HG03280 (cell line): Measurements from ENCODE around the gene TMEM263.

Experiments
- ATAC-seq: cut with Tn5 transposase; IDR thresholded peaks from one replicate; pipeline ENCODE4 v1.9.1; 2021; ENCODE audit warnings: mild to moderate bottlenecking, moderate library complexity; ENCODE audit not compliant: unreplicated experiment

Gene TMEM263

DNA sequence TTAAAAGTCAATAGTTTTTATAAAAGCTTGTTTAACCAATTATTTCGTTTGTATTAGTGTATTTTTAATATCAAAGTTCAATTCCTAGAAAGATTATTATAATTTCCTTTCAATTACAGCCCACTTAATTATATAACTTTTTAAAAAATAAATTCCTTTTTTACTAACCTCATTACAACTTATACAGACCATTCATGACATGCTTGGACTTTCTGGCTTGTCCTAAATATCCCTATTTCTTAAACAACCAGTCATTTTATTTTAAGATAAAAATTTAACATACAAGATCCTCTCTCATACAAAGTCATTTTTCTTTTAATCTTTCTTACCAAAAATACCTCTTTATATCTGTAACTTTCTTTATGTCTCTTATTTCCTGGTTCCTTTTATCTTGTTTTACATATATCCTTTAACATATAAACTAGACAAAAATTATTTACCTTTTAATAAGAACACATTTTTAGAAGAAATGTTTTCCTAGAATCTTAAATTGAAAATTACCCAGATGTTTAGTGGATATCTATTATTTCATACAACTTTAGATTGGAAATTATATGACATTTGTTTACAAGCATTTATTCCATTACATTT, 10.4 kb upstream of the TMEM263 start:
- ATAC-seq, result no peak

DNA sequence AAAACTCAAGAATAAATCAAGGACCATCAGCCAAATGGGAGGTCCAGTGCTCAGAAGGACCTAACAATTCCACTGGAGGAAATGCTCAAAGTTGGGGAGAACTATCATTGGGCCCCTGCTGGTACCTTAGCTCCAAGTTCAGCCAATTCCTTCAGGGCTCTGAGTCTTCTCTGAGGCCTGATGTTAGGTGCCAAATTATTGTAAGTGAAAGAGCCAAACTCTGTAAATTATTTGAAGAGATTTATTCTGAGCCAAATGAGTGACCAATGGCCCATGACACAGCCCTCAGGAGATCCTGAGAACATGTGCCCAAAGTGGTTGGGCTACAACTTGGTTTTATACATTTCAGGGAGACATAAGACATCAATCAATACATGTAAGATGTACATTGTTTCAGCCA, 8.2 kb upstream of the TMEM263 start:
- ATAC-seq, result no peak

DNA sequence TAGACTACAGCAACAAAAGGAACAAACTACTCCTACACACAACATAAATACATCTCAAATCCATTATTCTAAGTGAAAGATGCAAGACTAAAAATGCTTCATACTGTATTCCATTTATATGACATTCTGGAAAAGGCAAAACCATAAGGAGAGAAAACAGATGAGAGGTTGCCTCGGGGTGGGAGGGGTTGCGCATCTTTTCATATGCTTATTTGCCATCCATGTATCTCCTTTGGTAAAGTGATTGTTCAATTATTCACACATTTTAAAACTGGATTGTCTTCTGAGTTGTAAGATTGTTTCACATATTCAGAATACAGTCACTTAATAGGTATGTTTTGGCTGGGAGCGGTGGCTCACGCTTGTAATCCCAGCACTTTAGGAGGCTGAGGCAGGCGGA, 5.1 kb upstream of the TMEM263 start:
- no peak for ATAC-seq

DNA sequence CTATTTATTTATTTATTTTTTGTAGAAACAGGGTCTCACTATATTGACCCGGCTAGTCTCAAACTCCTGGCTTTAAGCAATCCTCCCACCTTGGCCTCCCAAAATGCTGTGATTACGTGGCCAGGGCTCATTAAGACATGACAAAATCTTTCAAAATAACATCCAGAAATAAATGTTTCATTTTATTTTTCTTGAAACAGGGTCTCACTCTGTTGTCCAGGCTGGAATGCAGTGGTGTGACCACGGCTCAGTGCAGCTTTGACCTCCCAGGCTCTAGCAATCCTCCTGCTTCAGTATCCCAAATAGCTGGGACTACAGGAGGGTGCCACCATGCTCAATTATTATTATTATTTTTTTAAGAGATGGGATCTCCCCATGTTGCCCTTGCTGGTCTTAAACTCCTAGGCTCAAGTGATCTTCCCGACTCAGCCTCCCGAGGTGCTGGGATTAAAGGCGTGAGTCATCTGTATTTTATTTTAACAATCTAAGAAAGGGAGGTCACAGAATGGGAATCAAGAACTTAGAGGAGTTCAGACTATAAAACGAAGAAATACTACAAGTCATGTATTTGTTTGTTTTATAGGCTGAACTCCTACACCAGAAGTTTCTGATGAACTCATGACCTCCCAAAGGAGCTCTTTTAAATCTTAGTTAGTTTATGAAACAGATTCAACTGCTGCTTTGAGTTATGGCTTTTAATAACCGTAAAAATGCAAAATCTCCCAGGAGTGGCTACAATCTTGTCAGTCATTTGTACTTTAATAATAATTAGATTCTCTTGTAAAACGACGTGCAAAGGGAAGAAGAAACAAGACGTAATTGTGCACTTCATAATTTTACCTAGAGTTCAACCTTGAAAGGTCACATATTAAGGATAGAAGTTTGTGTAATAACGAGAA, 2.1 kb upstream of the TMEM263 start:
- no peak for ATAC-seq

DNA sequence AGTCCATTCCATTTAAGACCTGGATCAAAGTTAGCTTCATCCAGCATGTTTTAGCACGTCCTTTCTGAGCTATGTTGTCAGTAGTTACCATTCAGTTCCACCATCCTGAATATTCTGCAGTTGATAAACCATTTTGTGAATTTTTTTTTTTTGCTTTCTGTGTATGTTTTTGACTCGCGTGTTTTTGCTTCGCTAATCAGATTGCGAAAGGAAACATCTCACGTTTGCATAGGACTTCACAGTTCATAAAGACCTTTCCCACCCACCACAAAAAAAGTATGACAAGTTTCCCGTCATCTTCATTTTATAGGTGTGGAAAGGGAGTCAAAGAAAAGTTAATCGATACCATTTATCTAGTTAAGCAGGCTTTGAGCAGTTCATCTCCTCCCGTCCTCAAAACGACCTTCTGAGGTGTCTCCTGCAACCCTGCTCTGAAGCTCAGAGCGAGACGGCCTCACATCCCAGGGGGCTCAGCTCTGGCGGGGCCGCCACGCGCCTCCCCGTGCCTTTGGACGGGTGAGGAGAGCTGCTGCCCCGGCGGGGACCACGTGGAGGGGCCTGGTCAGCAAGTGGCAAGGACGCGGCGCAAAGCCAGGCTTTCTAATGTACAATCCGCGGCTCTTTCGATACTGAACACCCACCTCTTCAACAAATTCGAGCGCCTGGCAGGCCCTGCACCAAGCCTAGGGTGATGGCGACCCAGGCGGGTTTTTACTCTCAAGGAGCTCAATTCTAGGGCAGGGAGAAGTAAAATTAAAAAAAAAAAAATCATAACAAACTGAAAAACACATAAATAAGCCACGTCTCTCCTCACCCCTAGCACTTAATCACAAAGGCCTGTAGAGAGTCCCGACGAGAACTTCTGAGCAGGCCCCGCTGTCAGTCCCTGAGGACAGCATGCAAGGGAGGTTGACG, 988 bp upstream of the TMEM263 start:
- ATAC-seq, result peak; percentile 14

DNA sequence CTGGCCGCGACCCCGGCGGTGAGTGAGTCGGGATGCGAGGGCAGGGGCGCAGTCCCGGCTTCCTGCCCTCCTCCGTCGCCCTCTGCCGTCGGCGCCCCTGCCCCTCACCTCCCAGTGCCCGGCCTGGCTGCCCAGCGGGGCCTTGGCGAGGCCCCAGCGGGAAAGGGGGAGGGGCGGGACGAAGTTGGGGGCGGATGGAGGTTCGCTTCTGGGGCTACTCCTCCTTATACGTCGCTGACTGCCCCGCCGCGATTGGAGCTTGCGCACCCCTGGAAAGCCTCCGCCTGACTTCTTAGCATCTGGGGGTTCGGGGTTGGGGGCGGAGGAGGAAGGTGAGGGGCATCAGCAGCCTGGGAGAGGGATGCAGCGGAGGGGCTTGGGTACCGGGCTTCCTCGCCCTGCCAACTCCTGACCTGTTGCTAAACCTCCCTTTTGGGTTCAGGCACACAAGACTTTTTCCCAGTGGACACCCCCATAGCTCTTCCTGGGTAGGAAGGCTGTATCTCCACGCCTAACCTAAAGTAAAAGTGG, 406 bp downstream of the TMEM263 start:
- ATAC-seq, result peak; percentile 30

DNA sequence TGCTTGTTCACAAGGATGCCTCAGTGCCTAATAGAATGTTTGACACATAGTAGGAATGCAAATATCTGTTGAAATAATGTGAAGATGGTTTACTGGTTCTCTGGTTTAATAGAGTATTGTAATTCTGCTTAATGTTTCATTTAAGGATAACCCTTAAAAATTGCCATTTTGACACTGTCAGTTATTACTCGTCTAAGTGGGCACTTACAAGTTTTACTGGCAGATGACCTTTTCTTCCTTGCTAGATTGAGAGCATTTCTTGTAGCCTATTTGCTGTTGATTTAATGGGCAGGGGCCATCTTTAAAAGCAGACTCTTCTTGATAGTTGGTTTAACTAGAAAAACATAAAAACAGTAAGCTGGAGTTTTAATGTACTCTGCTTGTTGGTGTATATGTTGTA, 1.9 kb downstream of the TMEM263 start:
- ATAC-seq, result no peak

DNA sequence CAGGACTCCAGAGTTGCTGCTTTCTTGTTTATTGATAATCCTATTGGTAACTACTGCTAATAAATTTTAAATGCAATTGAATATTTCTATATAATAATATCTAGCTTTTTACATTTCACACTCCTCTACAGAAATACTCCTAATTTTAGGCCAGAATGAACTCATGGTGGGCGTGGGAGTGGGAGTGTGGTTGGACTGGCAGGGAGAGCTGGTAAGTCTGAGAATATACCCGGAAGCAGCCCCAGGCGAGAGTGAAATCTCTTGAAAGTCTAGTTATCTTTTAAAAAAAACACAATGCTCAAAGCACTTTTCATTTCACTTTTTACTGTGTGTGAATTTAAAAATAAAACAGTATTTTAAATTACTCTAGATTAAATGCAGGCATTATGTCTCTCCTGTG, 4.7 kb downstream of the TMEM263 start:
- no peak for ATAC-seq

DNA sequence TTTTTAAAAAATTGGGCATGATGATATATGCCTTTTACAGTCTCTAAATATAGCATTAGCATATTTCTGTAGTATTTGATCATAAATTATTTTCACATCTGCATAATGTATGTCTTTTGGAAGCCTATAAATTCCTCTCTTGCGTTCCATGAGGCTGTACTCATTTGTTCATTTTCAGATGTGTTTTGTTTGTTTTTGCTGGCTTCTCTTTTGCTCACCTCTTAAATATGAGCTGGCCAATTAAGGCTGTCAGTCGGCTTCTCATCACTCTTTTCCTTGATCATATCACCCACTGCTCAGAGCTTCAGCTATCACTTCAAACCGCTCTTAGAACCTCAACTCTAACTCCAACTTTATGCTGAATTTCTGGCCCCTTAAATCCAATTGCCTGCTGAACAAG, 6.6 kb downstream of the TMEM263 start:
- ATAC-seq, result no peak

DNA sequence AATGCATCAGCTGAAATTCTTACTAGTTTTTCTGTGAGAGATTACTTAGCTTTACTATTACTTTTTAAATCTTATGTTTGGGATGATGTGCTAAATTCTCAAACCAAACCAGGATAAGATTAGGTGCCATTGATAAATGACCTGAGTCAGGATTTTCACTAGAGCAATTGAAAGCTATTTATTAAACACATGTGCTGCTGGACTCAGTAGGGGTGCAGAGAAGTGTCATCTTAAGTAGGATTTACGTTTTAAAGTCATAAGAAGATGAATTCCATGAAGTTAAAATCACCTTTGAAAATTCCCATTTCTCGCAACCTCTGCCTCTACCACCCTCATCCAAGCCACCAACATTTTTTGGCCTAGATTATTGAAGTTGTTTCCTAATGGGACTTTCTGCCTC, 8.8 kb downstream of the TMEM263 start:
- ATAC-seq, result no peak

DNA sequence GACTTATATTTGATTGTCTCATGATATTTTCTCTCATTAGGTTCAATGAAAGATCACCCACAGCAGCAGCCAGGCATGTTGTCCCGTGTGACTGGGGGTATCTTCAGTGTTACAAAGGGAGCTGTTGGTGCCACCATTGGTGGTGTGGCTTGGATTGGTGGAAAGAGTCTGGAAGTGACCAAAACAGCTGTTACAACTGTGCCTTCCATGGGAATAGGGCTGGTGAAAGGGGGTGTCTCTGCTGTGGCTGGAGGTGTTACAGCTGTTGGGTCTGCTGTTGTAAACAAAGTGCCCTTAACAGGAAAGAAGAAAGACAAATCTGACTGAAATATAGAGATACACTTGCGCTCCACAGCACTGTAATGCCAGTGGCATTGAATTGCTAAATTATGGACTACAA, 15.4 kb downstream of the TMEM263 start:
- ATAC-seq, result no peak

DNA sequence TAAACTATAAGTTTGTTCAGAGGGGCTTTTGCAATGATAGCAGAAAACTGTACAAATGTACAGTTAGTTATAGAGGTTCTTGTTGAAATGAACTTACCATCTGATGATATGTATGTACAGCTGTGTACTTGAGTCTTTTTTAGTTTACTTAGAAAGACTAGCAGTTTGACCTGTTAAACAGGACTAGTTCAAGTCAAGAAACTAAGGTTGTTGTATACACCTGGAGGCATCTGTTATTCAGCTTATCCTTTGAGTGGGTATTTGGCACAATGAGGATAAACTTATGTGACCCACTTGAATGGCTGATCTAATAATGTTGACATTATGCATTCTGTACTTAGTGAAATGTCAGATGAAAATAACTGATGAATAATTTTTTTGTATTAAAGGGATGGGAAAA, 17.8 kb downstream of the TMEM263 start:
- no peak for ATAC-seq

DNA sequence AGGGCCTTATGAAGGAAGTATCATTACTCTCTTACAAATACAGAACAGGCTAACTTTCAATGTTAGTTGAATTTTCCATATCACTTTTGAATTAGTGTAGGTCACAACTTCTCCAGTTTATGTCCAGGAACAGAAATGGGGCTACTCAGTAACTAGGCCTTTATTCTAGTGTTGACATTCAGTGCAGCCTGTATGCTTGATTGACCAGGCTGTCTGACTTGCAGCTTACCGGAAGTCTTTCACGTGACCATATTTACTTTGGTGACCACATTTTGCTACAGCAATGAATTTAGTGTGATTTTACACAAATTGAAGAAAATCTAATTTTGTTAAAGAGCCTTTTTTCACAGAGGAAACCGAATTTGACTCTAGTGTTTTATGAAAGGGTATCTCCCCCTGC, 18.8 kb downstream of the TMEM263 start:
- ATAC-seq, result no peak

DNA sequence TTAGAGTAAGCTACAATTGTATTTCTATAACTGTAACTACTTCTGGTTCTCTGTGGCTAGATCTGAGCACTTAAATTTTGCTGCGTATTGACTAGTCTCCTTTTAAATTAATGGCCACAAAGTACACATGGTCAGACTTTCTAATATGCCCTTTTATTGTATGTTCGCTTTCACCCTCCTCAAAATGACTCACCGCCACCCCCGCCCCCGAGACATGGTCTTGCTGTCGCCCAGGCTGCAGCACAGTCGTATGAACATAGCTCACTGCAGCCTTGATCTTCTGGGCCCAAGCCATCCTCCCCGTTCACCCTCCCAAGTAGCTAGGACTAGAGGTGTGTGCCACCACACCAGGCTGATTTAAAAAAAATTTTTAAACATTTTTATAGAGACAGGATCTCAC, 19.4 kb downstream of the TMEM263 start:
- ATAC-seq, result no peak

DNA sequence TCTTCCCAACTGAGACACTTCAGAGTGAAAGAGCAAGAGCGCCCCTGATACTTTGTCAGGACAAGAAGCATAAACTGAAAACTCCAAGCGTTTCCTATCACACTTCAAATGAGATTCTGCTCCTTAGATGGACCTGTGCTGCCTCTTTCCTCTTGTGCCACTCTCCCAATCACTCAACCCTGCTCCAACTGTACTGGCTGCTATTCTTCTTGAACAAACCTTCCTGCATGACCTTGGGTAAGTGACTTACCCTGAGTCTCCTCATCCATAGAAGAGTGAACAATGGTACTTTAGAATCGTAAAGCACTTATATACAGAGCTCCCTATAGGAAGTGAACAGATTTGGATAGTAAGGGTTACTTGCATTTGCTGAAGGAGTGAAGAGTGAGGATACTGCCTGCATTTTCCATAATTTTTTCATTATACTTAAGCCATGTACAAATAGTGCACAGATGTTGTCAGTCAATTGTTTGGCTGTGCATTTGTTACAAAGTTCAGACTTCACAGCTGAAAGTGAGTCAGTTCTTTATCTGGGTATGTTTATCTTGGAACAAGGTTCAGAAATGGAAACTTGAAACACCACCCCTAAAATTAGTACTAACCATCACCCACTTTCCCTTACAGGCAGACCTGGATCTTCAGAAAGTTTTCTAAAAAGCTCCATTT, 20.4 kb downstream of the TMEM263 start:
- no peak for ATAC-seq

DNA sequence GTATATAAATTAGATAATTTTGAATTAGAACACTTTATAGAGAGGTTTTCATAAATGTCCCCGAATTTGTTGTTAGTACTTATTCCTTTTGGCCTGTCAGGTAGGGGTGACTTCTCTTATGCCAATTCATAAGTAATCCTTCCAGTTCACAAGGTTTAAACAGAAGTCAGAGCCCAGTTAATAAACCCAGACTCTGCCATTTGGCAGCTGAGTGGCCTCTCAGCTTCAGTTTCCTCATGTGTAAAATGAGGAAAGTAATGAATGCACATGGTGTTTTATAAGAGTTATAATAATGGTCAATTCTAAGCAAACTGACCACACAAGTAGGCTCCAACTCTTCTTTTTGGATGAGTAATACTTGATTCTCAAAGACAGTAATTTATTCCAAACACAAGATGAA, 21.0 kb downstream of the TMEM263 start:
- ATAC-seq, result no peak

DNA sequence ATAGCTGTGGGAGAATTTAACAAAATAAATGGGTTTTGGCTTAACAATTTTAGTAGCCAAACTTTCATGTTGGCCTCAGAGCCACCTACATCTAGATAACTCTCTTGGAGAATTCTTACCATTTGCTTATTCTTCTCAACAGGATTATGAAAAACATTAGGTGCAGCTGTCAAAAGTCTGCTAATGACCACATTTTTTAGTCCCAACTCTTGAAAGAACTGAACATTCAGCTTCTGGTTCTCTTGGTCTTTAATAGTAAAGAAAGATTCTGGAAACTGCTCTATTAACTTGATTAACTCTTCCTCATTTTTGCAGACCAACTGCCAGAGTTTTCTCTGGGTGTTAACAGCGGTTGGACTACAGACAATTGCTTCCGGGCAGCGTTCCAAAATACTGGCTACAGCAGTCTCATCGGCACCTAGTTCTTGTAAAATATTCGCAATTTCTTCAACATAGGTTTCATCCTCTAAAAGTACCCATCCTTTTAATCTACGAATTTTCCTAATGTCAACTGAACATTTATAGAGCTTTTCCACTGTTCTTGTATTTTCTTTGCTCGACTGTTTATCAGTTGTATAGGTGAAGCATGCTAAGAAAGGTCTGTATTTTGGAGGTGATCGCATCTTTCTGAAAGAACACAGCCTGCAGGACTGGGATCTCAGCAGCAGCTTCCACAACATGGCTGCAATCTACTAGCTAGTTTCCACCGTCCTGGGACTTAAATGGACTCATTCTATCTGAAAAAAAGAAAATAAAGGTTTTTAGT, 22.5 kb downstream of the TMEM263 start:
- no peak for ATAC-seq

DNA sequence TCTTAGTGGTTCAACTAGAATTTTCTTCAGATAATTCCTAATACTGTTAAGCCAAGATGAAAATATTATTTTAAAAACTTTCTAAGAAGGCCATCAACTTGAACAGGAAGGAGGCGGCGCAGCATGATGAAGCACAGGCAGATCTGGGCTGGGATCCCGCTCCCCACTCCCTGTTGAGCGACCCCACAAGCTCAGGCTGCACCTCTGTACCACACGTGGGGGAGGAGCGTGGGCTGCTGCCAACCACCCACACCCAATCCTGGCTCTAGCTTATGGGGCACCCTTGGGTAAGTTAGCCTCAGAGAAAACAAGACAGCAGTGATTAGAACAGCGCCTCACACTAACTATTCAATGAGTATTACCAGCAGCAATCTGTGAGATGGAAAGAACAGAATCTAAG, 25.2 kb downstream of the TMEM263 start:
- ATAC-seq, result no peak

DNA sequence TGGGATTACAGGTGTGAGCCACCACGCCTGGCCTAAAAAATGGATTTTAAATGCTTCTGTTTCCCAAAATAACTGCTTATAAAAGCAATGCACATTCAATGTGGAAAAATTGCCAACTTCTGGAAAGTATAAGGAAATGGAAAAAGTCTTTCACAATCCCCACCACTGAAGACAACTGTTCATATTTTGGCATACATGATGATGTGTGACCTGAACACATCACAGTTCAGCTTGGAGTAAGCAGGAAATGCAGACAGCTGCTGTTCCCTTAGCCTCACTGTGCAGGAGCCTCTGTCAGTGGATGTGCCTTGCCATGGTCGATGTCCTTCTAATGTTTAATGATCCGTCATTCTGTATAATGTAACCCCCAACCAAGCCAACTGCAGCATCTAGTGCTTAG, 26.1 kb downstream of the TMEM263 start:
- no peak for ATAC-seq

DNA sequence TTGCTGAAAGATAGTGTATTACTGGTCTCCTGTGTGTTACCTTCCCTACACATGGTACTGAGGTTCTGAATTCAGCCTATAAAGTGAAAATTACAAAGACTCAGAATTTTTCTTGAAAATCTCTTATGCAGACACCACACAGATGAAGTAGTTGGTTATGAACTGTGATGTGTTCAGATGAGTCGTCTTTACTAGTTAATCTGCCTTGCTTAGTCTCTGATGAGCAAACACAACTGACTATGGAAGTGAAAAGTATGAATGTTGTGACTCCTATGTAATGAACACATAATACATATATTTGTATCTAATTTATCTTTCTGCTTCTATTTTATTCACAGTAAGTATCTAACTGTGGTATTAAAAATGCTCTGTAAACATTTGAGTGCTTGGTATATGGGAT, 26.5 kb downstream of the TMEM263 start:
- ATAC-seq, result no peak
